IMR-90 (cell line): Measurements from ENCODE around the gene ARHGDIA. TPM values are rescaled to one million over a fixed set of nuclear protein-coding genes. Genes with fewer than 3 reads are reported as not detected.

Experiments
- ATAC-seq: fragments of 200-7000 bp; cut with Tn5 transposase; 2 replicates; pipeline ENCODE4 v1.9.1; 2020; ENCODE audit warnings: low read depth, mild to moderate bottlenecking, moderate library complexity
- BruUV-seq: library from RNA; stranded (reverse); fragments of 400-500 nt; replicated peaks from 2 replicates; lab custom pipeline; 2021; lab: Mats Ljungman, UMichigan
- CTCF ChIA-PET: fragments of 300-600 bp; formaldehyde crosslinking; extraction: SDS; loops from one replicate; lab custom pipeline; 2021; ENCODE audit warnings: antibody characterized with exemption; lab: Yijun Ruan, JAX
- POLR2A ChIA-PET: fragments of 300-600 bp; sonication (Branson Sonifier 250); formaldehyde crosslinking; loops from one replicate; lab custom pipeline; 2022; ENCODE audit warnings: antibody characterized with exemption; ENCODE audit not compliant: unreplicated experiment; lab: Charles Lee
- DNase-seq: peaks from one replicate; pipeline ENCODE4 v3.0.0; 2013
- H2AFZ ChIP-seq: replicated peaks from 2 replicates; pipeline ENCODE3; 2013; ENCODE audit warnings: low read length, mild to moderate bottlenecking; ENCODE audit not compliant: poor library complexity
- H2AK5ac ChIP-seq: 2 replicates; pipeline ENCODE4 v1.6.1; 2013; ENCODE audit warnings: low read depth, low read length, inconsistent platforms
- H2AK9ac ChIP-seq: replicated peaks from 2 replicates; pipeline ENCODE3; 2013; ENCODE audit warnings: mild to moderate bottlenecking, low read depth, low read length, moderate library complexity; ENCODE audit not compliant: poor library complexity
- H2BK120ac ChIP-seq: 2 replicates; pipeline ENCODE4 v1.6.1; 2013; ENCODE audit warnings: low read depth, low read length, inconsistent platforms
- H2BK15ac ChIP-seq: 3 replicates; pipeline ENCODE4 v1.6.1; 2013; ENCODE audit warnings: low read depth, low read length, inconsistent platforms
- H2BK20ac ChIP-seq: 2 replicates; pipeline ENCODE4 v1.6.1; 2013; ENCODE audit warnings: low read depth, mild to moderate bottlenecking, inconsistent platforms, low read length, moderate library complexity
- H2BK5ac ChIP-seq: 2 replicates; pipeline ENCODE4 v1.6.1; 2013; ENCODE audit warnings: mild to moderate bottlenecking, low read depth, low read length, inconsistent platforms; ENCODE audit not compliant: poor library complexity, severe bottlenecking
- H3K14ac ChIP-seq: replicated peaks from 2 replicates; pipeline ENCODE4 v1.6.1; 2013; ENCODE audit warnings: low read depth, low read length, inconsistent platforms
- H3K18ac ChIP-seq: 2 replicates; pipeline ENCODE4 v1.6.1; 2013; ENCODE audit warnings: low read depth, low read length, control low read depth
- H3K23ac ChIP-seq: 2 replicates; pipeline ENCODE4 v1.6.1; 2013; ENCODE audit warnings: low read depth, low read length, inconsistent platforms
- H3K27ac ChIP-seq: 2 replicates; pipeline ENCODE4 v1.5.1; 2013; ENCODE audit warnings: mild to moderate bottlenecking, control low read depth, low read length; ENCODE audit not compliant: insufficient read depth
- H3K27me3 ChIP-seq: 2 replicates; pipeline ENCODE4 v1.6.1; 2013; ENCODE audit warnings: low read length; ENCODE audit not compliant: control insufficient read depth, insufficient read depth
- H3K36me3 ChIP-seq: 2 replicates; pipeline ENCODE4 v1.6.1; 2013; ENCODE audit warnings: low read length, mixed read lengths; ENCODE audit not compliant: control insufficient read depth, insufficient read depth
- H3K4ac ChIP-seq: 2 replicates; pipeline ENCODE4 v1.6.1; 2013; ENCODE audit warnings: low read depth, low read length, inconsistent platforms
- H3K4me1 ChIP-seq: 2 replicates; pipeline ENCODE4 v1.6.1; 2013; ENCODE audit warnings: low read length, mixed read lengths; ENCODE audit not compliant: control insufficient read depth, insufficient read depth
- H3K4me2 ChIP-seq: 2 replicates; pipeline ENCODE4 v1.6.1; 2013; ENCODE audit warnings: low read depth, mild to moderate bottlenecking, control low read depth, low read length, moderate library complexity
- H3K4me3 ChIP-seq: 2 replicates; pipeline ENCODE4 v1.5.1; 2013; ENCODE audit warnings: low read depth, mild to moderate bottlenecking, control low read depth, low read length, moderate library complexity; ENCODE audit not compliant: insufficient read depth
- H3K56ac ChIP-seq: 2 replicates; pipeline ENCODE4 v1.6.1; 2013; ENCODE audit warnings: low read length, inconsistent platforms; ENCODE audit not compliant: insufficient read depth; ENCODE audit errors: extremely low read depth
- H3K79me1 ChIP-seq, 2 experiments: 2 replicates each; pipeline ENCODE4 v1.6.1; 2013; ENCODE audit warnings: low read length in 2 of 2, inconsistent platforms in 1 of 2, low read depth in 1 of 2
- H3K9ac ChIP-seq: 2 replicates; pipeline ENCODE4 v1.6.1; 2013; ENCODE audit warnings: low read depth, low read length, control low read depth
- H3K9me1 ChIP-seq: 2 replicates; pipeline ENCODE4 v1.6.1; 2013; ENCODE audit warnings: low read length, inconsistent platforms; ENCODE audit not compliant: insufficient read depth
- H3K9me3 ChIP-seq: 2 replicates; pipeline ENCODE4 v1.6.1; 2013; ENCODE audit warnings: low read length; ENCODE audit not compliant: control insufficient read depth, insufficient read depth
- H4K20me1 ChIP-seq: 2 replicates; pipeline ENCODE4 v1.6.1; 2013; ENCODE audit warnings: low read length, inconsistent platforms; ENCODE audit not compliant: insufficient read depth
- H4K5ac ChIP-seq: 2 replicates; pipeline ENCODE4 v1.6.1; 2013; ENCODE audit warnings: mild to moderate bottlenecking, low read depth, low read length, control low read depth
- H4K8ac ChIP-seq, 2 experiments: 2 replicates each; pipeline ENCODE4 v1.6.1; 2013; ENCODE audit warnings: low read depth in 2 of 2, low read length in 2 of 2, control low read depth in 1 of 2, inconsistent platforms in 1 of 2
- H4K91ac ChIP-seq: 2 replicates; pipeline ENCODE4 v1.6.1; 2013; ENCODE audit warnings: low read depth, low read length, inconsistent platforms; ENCODE audit not compliant: insufficient read depth
- POLR2A ChIP-seq: IDR thresholded peaks from 2 replicates; pipeline ENCODE4 v1.6.1; 2012; ENCODE audit warnings: mild to moderate bottlenecking, low read depth, low read length
- WGBS, 2 experiments: methylation state at CpG; one replicate each; pipeline versions ENCODE4 v1.1.5 to v1.1.7; 2013; ENCODE audit warnings: missing lambda C conversion rate in 2 of 2; ENCODE audit not compliant: insufficient read length in 1 of 2; ENCODE audit errors: extremely low coverage in 2 of 2; 5-methylcytosine and 5-hydroxymethylcytosine counted together
- dilution Hi-C: fragments of 300-500 bp; cut with HindIII; formaldehyde crosslinking; loops from one replicate; pipeline ENCODE4 v1.14.3; 2018; ENCODE audit warnings: low sequenced_read_pairs; ENCODE audit not compliant: unreplicated experiment
- in situ Hi-C: fragments of 300-500 bp; cut with MboI; formaldehyde crosslinking; loops from 3 replicates; pipeline ENCODE4 v1.14.3; 2019; ENCODE audit warnings: low sequenced_read_pairs, inconsistent platforms, mixed read lengths
- intact Hi-C: fragments of 100-400 bp; cut with micrococcal nuclease; formaldehyde crosslinking; loops from 2 replicates; pipeline ENCODE4 v1.10.0; 2022
- polyA plus RNA-seq, 3 experiments: library from polyadenylated mRNA; depleted of rRNA; stranded (reverse); fragments of >200 nt; gene quantifications; 2 replicates each; pipeline ENCODE4 v1.2.3, GENCODE V29; 2012; ENCODE audit warnings: low replicate concordance in 1 of 3
- total RNA-seq: library from RNA; depleted of rRNA; stranded (reverse); fragments of >200 nt; gene quantifications from 2 replicates; pipeline ENCODE4 v1.2.3, GENCODE V29; 2012
- TF ChIP-seq, protein P1 (sequence below): fragments of 150-350 bp; IDR thresholded peaks from 2 replicates; pipeline ENCODE4 v1.6.1; 2017; ENCODE audit warnings: mild to moderate bottlenecking, antibody characterized with exemption, low read length, low read depth

ARHGDIA gene
- total and polyA plus RNA-seq, 2 of the 4 experiments (the other 2 are of a cell fraction) = 62.7 to 362 TPM

GRCh38 chr17:81842378-81842724 lies 28.8 kb downstream of the ARHGDIA start:
- Histone ChIP-seq H2BK15ac (no peak overlapping the region), H3K79me1 (peaks cover 4 to 23% of the 10 kb centered on the region in 2 experiments; a peak in 3 of 4 replicates), H4K8ac (no peak overlapping the region), H3K27ac (no peak overlapping the region), H2AK5ac (no peak overlapping the region), H2BK5ac (no peak overlapping the region), H3K4me3 (no peak overlapping the region), H3K23ac (no peak overlapping the region), H3K36me3 (peaks cover 52% of the 10 kb centered on the region), H4K5ac (no peak overlapping the region), H3K18ac (no peak overlapping the region), H3K9me3 (no peaks in the 10 kb centered on the region), H2BK120ac (no peak overlapping the region), H2AK9ac (no peak overlapping the region), H2BK20ac (no peak overlapping the region), H3K4me1 (no peaks in the 10 kb centered on the region), H3K4ac (no peak overlapping the region), H3K14ac (no peak overlapping the region), H2AFZ (no peak overlapping the region), H3K56ac (no peak overlapping the region), H4K91ac (no peak overlapping the region), H3K4me2 (no peak overlapping the region), H3K9me1 (peaks cover 4% of the 10 kb centered on the region; the same call in 1 of the 2 replicates), H3K27me3 (no peaks in the 10 kb centered on the region), H4K20me1 (peaks cover 41% of the 10 kb centered on the region), H3K9ac (no peak overlapping the region)
- CTCF ChIA-PET = no interaction called here
- no peak for ATAC-seq
- dilution Hi-C loops (no loop called here), in situ Hi-C loops (no loop called here), intact Hi-C loops (no loop called here)
- POLR2A ChIA-PET = no interaction called here
- peak; percentile 2; the same call in 1 of the 2 replicates for TF ChIP-seq POLR2A
- TF ChIP-seq, protein P1, sequence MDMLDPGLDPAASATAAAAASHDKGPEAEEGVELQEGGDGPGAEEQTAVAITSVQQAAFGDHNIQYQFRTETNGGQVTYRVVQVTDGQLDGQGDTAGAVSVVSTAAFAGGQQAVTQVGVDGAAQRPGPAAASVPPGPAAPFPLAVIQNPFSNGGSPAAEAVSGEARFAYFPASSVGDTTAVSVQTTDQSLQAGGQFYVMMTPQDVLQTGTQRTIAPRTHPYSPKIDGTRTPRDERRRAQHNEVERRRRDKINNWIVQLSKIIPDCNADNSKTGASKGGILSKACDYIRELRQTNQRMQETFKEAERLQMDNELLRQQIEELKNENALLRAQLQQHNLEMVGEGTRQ = no peak
- WGBS, 2 experiments = 100% methylated on average over 4 of the region's 11 CpGs; no CpG with 5 or more reads in 1 of the 2 experiments
- DNase-seq = no peak
- no TSS peak for BruUV-seq
